NCI-H1436 treated with DMSO at 0.1 percent for 48 hours (cell line): ENCODE results near the gene RSBN1.
"Not testable (repeated sequence)": the region's sequence is repeated elsewhere in the genome, so short reads cannot be mapped to it uniquely, and the experiment has no call there.

ENCODE experiments used
- DNase-seq: peaks from one replicate; lab custom pipeline; 2025; lab: John Stamatoyannopoulos, UW

Gene RSBN1

DNA sequence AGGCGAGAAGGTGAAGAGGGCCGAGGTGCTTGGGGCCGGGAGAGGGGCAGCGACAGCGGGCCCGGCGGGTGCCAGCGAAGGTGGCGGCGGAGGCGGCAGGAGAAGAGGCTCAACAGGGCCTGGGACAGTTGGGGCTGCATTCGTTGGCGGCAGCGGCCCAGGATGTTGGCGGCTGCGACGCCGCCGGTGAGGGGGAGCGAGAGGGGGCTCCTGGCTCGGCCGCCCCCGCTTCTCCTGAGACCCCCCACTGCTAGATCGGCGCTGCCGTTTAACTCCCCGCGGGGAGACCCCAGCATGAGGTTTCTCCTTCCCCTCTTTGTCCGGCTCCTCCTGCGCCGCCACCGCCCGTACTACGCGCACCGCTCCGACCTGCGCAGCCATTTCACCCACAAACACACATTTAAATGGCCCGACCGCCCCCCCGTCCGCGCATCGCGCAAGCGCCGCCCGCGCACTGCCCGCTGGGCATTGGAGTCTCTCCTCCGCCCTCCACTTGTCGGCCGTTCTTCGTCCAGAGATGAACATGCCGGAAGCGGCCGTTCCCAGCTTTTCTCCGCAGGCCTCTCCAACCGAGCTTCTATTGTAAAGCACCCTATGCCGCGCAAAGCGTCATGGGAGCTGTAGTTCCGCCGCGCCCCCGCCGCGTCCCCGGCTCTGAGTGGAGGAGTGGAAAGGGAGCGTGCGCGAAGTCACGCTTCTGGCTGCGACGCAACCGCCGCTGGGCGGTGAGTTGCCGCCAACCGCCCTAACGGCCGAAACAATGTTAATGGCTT, at the start of gene RSBN1:
Gene RSBN1 (minus strand): TSS at position 589 of the 773 bp plus-strand sequence. CDS start 64 bp downstream, at position 525.
- DNase-seq, result peak; percentile 96

DNA sequence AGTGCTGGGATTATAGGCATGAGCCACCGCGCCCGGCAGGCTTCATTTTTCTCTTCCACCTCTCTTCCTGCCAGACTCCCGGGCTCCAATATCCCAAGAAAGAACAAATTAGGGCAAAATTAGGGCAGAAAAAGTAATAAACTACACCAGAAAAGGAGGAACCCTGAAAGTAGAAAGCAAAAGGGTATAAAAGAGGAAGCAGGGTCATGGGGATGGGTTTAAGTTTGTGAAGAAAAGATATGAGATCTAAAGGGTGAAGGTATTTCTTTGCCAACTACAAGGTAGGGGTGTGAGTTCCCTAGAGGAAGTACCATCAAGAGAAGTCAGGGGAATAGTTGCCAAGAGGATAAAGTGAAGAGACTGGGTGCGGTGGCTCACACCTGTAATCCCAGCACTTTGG, 49.4 kb upstream of the RSBN1 start:
- no peak for DNase-seq

DNA sequence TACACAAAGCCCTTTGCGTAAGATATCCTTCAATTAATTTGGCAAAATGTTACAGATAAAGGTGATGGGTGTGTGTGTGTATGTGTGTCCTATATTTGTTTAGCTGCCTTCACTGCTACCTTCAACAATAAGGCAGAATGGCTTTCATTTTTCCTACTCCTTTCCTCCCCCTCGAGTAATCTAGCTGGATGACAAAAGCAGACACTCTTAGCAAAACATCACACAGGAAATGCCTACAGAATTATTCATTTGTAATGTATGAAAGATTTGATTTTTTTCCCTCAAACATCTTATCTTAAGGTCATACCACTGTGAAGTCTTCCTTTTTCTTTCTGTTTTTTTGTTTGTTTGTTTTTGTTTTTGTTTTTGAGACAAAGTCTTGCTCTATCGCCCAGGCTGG, 48.6 kb upstream of the RSBN1 start:
- DNase-seq, result no peak

DNA sequence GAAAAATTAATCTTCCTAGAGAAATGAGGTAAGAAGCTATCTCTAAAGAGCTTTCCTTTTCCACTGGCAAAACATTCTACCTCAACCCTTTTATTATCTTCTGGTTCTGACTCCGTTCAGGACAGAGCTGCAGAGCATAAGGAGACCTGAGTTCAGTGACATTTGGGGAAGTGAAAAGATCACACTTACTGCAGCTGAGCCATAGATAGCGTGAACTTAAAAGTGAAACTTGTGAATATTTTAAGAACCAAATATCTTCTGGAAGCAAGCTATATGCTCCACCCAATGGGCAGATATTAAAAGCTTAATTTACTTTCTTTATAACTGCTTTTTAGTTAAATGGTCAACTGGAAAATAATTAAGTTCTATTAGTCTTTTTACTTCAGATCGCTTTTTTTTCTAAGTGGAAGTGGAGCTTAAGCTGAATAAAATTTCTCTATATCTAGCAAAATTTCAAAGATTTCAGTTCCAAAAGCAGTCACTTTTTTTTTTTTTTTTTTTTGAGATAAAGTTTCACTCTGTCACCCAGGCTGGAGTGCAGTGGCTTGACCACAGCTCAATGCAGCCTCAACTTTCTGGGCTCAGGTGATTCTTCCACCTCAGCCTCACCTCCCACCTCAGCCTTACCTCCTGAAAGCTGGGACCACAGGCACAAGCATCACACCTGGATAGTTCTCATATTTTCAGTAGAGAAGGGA, 47.4 kb upstream of the RSBN1 start:
- no peak for DNase-seq

DNA sequence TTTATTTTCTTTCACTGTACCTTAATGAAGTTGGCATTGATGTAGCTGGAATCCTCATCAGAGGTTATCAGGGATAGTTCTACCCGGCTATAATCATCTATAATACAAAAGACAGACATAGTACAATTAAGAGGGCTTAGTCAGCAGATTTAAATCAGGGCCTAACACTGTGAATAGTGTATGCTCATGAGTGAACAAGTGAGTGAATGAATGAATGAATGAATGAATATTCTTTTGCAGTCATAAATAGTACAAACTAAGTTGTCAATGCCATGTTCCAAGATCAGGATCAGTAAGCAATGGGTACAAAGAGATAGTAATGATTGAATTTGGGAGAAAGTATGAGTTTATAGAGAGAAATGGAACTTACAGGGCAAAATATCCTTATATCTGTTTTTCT, 46.7 kb upstream of the RSBN1 start:
- no peak for DNase-seq

DNA sequence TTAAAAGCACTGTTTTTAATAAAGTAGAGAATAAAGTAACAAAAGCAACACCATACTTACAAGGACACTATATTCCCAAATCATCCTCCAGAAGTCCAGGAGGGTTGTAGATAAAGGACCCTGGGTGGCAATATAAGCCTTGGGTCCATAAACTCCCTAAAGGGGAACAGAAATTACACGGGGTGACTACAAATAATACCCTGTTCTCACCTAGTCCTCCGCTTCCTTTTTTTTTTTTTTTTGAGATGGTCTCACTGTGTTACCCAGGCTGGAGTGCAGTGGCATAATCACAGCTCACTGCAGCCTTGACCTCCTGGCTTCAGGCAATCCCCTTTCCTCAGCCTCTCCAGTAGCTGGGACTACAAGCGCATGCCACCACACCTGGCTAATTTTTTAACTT, 46.1 kb upstream of the RSBN1 start:
- DNase-seq, result no peak

DNA sequence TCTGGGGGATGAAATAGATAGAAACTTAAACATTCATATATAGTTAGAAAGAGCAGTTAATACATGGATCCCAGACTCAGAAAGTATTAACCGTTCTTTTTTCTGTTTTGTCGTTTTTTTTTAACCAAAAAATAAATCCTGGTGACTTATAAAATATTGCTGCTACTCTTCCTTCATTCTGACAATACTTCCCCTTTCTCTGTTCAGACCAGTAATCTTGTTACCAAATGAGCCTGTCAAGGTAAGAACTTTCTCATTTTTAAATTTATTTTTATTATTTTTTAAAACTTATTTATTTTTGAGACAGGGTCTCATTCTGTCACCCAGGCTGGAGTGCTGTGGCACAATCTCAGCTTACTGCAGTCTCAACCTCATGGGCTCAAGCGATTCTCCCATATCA, 45.5 kb upstream of the RSBN1 start:
- no peak for DNase-seq

DNA sequence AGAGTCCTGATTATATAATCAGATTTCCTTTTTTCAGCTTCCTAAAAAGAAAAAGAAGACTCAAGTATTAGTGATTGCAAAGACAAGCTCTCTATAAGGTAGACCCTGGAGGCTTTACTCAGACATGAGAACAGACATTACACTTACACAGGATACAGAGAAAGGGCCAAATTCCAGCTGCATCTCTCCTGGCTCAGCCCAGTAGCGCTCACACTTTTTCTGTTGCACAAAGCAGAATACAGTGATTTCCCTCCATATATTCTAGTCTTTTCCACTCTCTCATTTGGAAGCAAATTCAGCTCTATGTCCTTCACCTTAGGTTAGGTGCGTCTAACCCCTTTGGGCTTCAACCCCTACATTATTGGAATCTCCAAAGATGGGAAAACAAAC, 44.1 kb upstream of the RSBN1 start:
- no peak for DNase-seq

DNA sequence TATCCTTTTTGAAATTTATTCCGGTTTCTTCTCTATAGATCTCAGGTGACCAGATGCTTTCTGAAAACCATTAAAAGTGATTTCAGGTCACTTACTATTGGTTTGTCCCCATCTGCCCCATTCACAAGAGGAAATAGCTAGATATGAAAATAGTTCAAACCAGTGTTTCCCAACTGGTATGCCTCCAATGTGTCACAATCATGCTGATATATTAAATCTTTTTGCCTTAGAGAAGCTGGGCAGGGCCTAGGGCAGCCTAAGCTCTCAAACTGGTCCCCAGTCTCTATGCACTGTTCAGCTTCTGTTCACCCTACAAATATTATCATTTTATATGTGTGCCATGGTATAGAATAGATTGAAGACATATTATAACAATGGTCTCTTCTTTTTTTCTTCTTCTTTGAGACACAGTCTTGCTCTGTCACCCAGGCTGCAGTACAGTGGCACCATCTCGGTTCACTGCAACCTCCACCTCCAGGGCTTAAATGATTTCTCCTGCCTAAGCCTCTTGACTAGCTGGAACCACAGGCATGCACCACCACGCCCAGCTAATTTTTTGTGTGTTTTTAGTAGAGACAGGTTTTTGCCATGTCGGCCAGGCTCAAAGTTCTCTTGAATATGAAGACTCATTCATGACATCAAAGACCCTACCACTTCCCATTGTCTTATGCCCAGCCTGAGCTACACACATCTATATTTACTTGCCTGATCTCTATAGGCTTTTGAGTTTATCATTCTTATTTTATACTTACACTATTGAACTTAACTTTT, 43.5 kb upstream of the RSBN1 start:
- no peak for DNase-seq

DNA sequence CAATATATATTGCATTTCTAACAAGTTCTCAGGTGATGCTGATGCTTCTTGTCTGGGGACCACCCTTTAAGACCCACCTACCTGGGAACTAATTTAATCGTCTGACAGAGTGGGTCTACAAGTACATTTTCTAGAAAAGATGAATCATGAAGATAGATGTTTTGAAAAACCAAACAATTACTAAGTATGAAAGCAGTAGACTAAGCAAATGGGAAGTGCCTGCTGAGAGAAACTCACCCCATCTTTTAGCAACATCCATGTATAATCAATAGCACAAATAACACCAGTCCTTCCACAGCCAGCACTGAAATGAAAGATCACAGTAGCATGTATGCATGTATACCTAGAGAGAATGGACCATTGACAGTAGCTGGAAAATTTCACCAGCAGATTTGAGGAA, 42.0 kb upstream of the RSBN1 start:
- DNase-seq, result no peak

DNA sequence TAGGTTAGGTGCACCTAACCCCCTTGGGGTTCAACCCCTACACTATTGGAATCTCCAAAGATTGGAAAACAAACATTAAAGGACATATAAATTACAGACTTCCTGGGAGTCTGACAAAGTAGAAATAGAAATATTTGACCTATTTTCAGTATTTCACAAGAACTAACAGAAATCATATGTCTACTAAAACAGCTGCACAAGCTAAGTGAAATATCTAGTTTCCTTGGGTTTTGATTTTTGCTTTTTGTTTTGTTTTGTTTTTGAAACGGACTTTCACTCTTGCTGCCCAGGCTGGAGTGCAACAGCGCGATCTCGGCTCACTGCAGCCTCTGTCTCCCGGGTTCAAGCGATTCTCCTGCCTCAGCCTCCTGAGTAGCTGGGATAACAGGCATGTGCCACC, 40.4 kb upstream of the RSBN1 start:
- not testable (repeated sequence) for DNase-seq

DNA sequence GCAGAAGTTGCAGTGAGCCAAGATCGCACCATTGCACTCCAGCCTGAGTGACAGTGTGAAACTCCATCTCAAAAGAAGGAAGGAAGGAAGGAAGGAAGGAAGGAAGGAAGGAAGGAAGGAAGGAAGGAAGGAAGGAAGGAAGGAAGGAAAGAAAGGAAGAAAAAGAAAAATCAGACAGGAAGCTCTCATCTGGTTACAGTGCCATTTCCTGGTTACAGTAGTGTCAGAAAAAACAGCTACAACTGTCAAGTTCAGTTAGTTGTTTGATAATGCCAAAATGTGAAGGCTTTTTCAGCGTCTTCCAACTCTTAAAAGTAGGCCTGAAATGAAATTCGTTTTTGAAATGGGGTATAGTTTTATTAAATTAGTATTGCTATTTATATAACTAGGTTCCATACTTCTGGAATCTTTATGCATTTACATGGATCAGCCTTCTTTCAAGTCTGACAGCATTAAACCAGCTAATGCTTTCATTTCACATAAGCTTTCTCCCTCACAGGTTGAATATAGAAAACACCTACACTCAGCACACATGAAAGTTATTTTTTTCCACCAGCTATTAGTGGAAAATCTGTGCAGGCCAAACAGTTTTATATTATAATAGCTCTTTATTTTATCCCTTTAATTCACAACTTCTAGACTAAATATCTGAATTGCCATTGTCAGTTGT, 38.0 kb upstream of the RSBN1 start:
- DNase-seq, result no peak

DNA sequence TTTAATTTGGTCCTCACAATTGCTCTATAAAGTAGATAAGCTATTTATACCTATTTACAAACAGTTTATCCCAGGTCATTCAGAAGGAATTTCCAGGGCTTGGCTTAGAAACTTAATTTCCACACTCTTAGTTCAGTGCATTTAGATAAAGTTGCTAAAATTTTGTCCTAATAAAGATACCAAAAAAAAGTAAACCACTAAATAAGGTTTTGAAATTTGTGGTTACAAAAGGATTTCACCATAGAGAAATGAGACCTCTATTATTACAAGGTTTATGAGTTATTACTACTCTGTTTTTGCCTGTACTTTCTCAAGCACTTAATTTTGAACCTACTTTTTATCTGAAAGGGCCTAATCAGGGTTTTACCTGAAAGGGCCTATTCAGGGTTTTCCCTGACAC, 36.8 kb upstream of the RSBN1 start:
- DNase-seq, result no peak

DNA sequence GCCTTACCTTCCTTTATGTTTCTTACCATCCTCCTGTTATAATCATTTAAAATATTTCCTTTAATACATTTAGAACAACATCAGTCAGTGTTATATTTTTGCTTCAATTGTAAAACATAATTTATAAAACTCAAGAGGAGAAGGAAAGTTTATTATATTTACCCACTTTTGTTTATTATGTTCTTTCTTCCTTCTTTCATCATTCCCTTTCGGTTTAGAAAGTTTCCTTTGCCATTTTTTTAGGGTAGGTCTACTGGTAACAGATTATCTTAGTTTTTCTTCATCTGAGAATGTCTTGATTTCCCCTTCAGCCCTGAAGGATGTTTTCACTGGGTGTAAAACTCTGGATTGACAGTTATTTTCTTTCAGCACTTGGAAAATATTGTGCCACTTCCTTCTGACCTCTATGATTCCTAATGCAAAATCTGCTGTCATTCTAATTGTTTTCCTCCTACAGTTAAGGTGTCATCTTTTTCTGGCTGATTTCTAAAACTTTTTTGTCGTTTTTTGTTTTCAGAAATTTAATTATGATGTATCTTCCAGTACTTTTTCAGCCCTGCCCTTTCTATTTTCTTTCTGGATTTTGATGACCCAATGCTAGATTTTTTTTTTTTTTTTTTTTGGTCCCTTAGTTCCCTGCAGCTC, 34.2 kb upstream of the RSBN1 start:
- no peak for DNase-seq

DNA sequence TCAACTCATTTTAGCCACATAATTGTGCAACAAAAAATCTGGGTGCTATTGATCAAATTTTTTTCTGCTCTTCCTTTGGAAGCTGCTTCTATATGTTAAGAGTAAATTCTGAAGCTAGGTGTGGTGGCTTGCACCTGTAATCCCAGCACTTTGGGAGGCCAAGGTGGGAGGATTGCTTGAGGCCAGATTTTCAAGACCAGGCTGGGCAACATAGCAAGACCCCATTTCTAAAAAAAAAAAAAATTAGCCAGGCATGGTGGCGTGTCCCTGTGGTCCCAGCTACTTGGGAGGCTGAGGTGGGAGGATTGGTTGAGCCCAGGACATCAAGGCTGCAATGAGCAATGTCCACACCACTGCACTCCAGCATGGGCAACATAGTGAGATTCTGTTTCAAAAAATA, 24.3 kb upstream of the RSBN1 start:
- DNase-seq, result no peak

DNA sequence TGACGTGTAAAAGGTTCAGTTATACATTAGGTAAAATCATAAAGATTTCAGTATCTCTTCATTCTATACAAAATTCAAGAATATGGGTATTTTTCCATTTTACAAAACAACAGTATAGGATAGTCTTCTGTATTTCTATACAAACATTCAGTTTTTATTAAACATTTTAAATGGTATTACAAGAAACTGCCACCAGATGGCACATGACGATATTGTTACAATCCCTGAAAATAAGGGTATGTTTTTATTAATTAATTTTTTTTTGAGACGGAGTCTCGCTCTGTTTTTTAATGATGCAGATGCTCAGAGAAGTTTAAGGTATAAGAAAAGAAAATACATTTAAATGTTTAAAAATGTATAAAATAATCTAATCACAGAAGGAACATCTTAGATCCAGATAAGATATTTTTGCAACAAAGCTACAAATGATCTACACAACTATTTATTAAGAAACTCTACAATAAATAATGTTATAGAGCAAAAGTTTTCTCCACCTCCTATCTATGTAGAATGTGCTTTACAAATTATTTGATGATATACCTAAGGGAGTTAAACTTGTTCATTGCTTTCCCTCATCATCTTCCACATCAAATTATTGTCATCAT, 23.5 kb upstream of the RSBN1 start:
- no peak for DNase-seq

DNA sequence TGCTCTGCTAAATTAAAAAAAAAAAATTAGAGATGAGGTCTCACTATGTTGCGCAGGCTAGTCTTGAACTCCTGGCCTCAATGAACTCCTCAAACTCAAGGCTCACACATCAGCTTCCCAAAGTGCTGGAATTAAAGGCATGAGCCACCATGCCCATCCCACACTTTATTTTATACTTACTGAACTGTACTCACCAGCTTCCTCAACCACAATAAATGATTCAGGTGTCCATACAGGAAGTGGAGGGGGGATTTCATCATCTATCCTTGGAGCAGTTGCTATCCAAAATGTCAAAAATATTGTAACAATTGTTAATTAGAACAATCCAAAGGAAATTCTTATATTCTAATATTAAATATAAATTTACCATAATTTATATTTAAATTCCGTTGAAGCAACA, 22.4 kb upstream of the RSBN1 start:
- no peak for DNase-seq

DNA sequence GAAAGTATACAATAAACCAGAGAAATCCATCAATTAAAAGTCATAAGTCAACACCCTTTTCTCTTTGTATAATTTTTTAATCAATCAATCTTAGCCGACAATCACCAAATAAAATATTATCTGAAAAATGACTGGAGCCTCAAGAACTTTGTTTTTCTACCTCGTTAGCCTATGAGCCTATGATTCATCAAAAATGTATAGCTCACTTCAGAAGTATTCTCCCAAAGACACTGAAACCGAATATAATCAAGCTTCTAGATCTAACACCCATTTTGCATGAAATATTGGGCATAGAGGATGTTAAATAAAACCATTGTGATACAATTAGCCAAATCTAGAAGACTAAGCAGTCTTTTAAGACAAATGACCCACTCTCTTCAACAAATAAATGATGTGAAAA, 17.8 kb upstream of the RSBN1 start:
- DNase-seq, result no peak

DNA sequence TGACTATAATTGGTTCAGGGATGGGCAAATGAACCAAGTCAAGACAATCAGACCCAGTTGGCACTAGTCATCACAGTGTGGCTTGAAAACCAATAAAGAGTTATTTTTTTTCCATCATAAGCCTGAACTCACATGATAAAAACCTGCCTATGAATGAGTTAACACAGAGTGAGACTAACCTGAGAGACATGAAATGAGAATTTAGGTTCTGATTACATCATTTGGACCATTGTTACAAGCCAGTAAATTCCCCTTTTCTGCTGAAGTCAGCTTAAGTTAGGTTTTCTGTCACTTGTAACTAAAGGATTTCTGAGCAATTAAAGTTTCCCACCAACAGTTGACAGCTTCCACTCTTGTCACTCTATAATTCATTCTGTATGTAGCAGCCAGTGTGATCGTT, 9.6 kb upstream of the RSBN1 start:
- no peak for DNase-seq

DNA sequence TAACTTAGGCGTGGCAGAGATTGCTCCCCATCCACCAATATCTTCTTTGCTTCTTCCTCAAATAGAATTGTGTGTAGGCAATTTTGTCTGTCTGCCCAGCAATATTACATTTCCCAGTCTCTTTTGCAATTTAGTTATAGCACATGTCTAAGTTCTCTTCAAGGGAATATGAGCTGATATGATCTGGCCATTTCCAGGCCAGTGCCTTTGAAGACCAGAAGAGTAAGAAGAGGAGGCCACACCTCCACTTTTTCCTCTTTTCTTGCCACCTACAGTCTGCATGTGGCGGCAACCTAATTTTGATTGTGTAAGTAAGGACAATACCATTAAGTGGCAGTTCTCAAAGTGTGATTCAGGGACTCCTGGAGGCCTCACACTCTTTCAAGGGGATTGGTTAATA, 6.3 kb upstream of the RSBN1 start:
- no peak for DNase-seq

DNA sequence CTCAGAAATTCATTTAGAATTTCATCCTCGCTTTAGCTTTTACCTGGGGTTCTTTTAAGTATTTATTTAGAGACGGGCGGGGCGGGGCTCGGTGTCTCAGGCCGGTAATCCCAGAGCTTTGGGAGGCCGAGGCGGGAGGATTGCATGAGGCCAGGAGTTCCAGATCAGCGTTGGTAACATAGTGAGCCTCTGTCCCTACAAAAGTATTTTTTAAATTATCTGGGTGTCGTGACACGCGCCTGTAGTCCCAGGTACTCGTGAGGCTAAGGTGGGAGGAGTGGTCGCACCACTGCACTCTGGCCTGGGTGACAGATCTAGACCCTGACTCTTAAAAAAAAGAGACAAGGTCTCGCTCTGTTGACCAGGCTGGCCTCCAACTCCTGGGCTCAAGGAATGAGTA, 942 bp upstream of the RSBN1 start:
- DNase-seq, result no peak
